HepG2 (cell line): ENCODE data around the gene TOM1L2.

Experiments
- CTCF ChIP-seq: sonication (generic); formaldehyde crosslinking; IDR thresholded peaks from 2 replicates; pipeline ENCODE4 v1.5.0; 2020; ENCODE audit warnings: mild to moderate bottlenecking, missing genetic modification reagents, moderate library complexity
- EZH2 ChIP-seq: conservative IDR thresholded peaks from 2 replicates; pipeline ENCODE4 v1.6.1; 2012; ENCODE audit warnings: mild to moderate bottlenecking, low read depth, low read length, moderate library complexity
- NR2C2 ChIP-seq: sonication (generic); formaldehyde crosslinking; IDR thresholded peaks from 2 replicates; pipeline ENCODE4 v1.4.0; 2020; ENCODE audit warnings: missing genetic modification reagents, mild to moderate bottlenecking, moderate library complexity, borderline replicate concordance
- NR2F6 ChIP-seq, 2 experiments: IDR thresholded peaks; 2 replicates each; pipeline ENCODE4 v1.6.1; 2016; ENCODE audit warnings: antibody characterized with exemption in 1 of 2, mild to moderate bottlenecking in 1 of 2
- PATZ1 ChIP-seq: sonication (generic); formaldehyde crosslinking; IDR thresholded peaks from 2 replicates; pipeline ENCODE4 v1.4.0; 2020; ENCODE audit warnings: missing genetic modification reagents
- SMAD3 ChIP-seq: sonication (generic); formaldehyde crosslinking; IDR thresholded peaks from 2 replicates; pipeline ENCODE4 v1.4.0; 2020; ENCODE audit warnings: missing genetic modification reagents
- SUZ12 ChIP-seq: fragments of 150-350 bp; IDR thresholded peaks from 2 replicates; pipeline ENCODE4 v1.6.1; 2014; ENCODE audit warnings: low read depth, low read length
- ZFP36L1 ChIP-seq: sonication (generic); formaldehyde crosslinking; IDR thresholded peaks from 2 replicates; pipeline ENCODE4 v1.8.0; 2022; ENCODE audit warnings: mild to moderate bottlenecking, missing genetic modification reagents, moderate library complexity
- ZNF577 ChIP-seq: sonication (generic); formaldehyde crosslinking; IDR thresholded peaks from 2 replicates; pipeline ENCODE4 v1.4.0; 2020; ENCODE audit warnings: mild to moderate bottlenecking, low read depth, missing genetic modification reagents, borderline replicate concordance

GRCh38 chr17:17849845-17850373 is 122.3 kb downstream of the TOM1L2 start:
- TF ChIP-seq CTCF (CRISPR knock-in tag) (peak; percentile 54), NR2C2 (CRISPR knock-in tag) (no peak), ZFP36L1 (CRISPR knock-in tag) (no peak), ZNF577 (no peak), SMAD3 (no peak), NR2F6 (IDR thresholded peaks at IDR 0.05) (no peak), NR2F6 (CRISPR knock-in tag; IDR thresholded peaks at IDR 0.05) (no peak), PATZ1 (CRISPR knock-in tag) (peak; percentile 61; the same call in 1 of the 2 replicates), SUZ12 (no peak), EZH2 (no peak)
